Testis (tissue), 5 donors: ENCODE measurements around the gene PCDHA2. TPM values are rescaled to one million over a fixed set of nuclear protein-coding genes. Genes with fewer than 3 reads are reported as not detected.

ENCODE experiments used
- DNase-seq: peaks from one replicate; pipeline ENCODE4 v3.0.0-alpha.2; 2019
- H3K27ac ChIP-seq, 2 donors: fragments of 200-600 bp; sonication (generic); one replicate each; pipeline ENCODE4 v1.5.1; 2019
- H3K27me3 ChIP-seq: fragments of 200-600 bp; sonication (generic); one replicate; pipeline ENCODE4 v1.5.1; 2019
- H3K36me3 ChIP-seq: fragments of 200-600 bp; sonication (generic); one replicate; pipeline ENCODE4 v1.5.1; 2017; ENCODE audit warnings: low read depth; ENCODE audit errors: missing control alignments
- H3K4me1 ChIP-seq: fragments of 200-600 bp; sonication (generic); one replicate; pipeline ENCODE4 v1.5.1; 2019
- H3K4me3 ChIP-seq, 2 donors: fragments of 200-600 bp; sonication (generic); one replicate each; pipeline ENCODE4 v1.5.1; 2017 to 2019
- H3K9me3 ChIP-seq: fragments of 200-600 bp; sonication (generic); one replicate; pipeline ENCODE4 v1.5.1; 2017
- POLR2A ChIP-seq: fragments of 450-650 bp; IDR thresholded peaks from one replicate; pipeline ENCODE4 v1.6.1; 2017; ENCODE audit warnings: antibody characterized with exemption, mild to moderate bottlenecking, moderate library complexity
- WGBS, 2 donors: methylation state at CpG; one replicate each; pipeline ENCODE4 v1.1.5; 2018; 5-methylcytosine and 5-hydroxymethylcytosine counted together
- intact Hi-C: fragments of 100-400 bp; cut with DNase I; formaldehyde crosslinking; loops from one replicate; pipeline ENCODE4 v1.15.1; 2023; ENCODE audit warnings: low total_unique reads
- long read RNA-seq, 2 donors: transcript quantifications; one replicate each; lab custom pipeline, GENCODE V29; 2026
- polyA plus RNA-seq: library from polyadenylated mRNA; stranded (reverse); fragments of 350-450 nt; fragmentation: Illumina TruSeq; extraction: RNeasy Lipid Tissue Mini Kit (QIAGEN cat#74804); gene quantifications from one replicate; pipeline ENCODE4 v1.2.3, GENCODE V29; 2014; ENCODE audit warnings: low read depth, low replicate concordance; ENCODE audit not compliant: insufficient read depth
- total RNA-seq, 2 donors: library from RNA; depleted of rRNA; stranded (reverse); fragments of >200 nt; gene quantifications; one replicate each; pipeline ENCODE4 v1.2.3, GENCODE V29; 2016
- TF ChIP-seq, protein P1 (sequence below), 3 experiments: fragments of 450-650 bp in 2 of 3; fragments of 200-600 bp in 1 of 3; sonication (generic) in 1 of 3; IDR thresholded peaks; one replicate each; pipeline ENCODE4 v1.5.1; 2016 to 2019; ENCODE audit warnings: antibody characterized with exemption in 3 of 3, mild to moderate bottlenecking in 2 of 3, moderate library complexity in 1 of 3

Gene PCDHA2
- total RNA-seq, result 1 to 10 TPM; 1.0 to 1.3 TPM
- 0.57 TPM for polyA plus RNA-seq
- long read RNA-seq, donor 1, result 0 reads
- long read RNA-seq, donor 2, result 0 reads

DNA sequence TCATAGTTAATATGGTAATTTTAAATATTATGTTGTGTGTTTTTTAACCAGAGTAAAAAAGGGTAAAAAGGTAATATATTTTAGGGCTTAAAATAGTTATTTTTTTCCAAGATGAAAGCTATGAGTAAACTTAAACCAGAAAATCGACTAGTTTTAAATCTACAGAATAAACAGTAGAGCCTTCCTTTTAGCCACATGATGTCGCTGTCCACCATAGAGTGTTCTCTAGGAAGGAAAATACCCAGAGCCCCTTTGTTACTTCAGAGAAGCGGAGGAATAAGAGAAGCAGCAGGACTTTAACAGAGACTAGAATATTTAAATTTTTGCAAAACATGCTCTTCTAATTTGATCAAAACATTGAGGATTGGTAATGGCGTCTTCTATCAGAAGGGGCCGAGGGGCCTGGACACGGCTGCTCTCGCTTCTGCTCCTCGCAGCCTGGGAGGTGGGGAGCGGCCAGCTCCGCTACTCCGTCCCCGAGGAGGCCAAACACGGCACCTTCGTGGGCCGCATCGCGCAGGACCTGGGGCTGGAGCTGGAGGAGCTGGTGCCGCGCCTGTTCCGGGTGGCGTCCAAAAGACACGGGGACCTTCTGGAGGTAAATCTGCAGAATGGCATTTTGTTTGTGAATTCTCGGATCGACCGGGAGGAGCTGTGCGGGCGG lies at the start of gene PCDHA2:
Gene PCDHA2 (plus strand): TSS at position 258 of the 664 bp plus-strand sequence.
- intact Hi-C loops, result no loop called here
- WGBS, 2 donors, result 14 to 22% methylated on average over 10 to 27 of the region's 27 CpGs
- TF ChIP-seq, protein P1, sequence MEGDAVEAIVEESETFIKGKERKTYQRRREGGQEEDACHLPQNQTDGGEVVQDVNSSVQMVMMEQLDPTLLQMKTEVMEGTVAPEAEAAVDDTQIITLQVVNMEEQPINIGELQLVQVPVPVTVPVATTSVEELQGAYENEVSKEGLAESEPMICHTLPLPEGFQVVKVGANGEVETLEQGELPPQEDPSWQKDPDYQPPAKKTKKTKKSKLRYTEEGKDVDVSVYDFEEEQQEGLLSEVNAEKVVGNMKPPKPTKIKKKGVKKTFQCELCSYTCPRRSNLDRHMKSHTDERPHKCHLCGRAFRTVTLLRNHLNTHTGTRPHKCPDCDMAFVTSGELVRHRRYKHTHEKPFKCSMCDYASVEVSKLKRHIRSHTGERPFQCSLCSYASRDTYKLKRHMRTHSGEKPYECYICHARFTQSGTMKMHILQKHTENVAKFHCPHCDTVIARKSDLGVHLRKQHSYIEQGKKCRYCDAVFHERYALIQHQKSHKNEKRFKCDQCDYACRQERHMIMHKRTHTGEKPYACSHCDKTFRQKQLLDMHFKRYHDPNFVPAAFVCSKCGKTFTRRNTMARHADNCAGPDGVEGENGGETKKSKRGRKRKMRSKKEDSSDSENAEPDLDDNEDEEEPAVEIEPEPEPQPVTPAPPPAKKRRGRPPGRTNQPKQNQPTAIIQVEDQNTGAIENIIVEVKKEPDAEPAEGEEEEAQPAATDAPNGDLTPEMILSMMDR (IDR thresholded peaks at IDR 0.05), result no peak
- TF ChIP-seq POLR2A, result no peak
- Histone ChIP-seq H3K9me3 (no peaks in the 10 kb centered on the region), H3K27ac (no peak within 1 kb of the TSS), H3K27me3 (peaks cover 3% of the 10 kb centered on the region), H3K36me3 (no peaks in the 10 kb centered on the region), H3K4me3 (peak within 1 kb of the TSS in 1 of 2 donors; percentile 31), H3K4me1 (no peaks in the 10 kb centered on the region)
- DNase-seq, result no peak

- no peak overlapping the region for H3K4me3 ChIP-seq
- intact Hi-C loops, result no loop called here
- no peak for DNase-seq
- H3K9me3 ChIP-seq, result no peaks in the 10 kb centered on the region
- no peak for TF ChIP-seq POLR2A
- TF ChIP-seq, protein P1 (IDR thresholded peaks at IDR 0.05), result no peak
- 80 to 84% methylated on average over 1 to 5 of the region's 5 CpGs for WGBS, 2 donors
- no peaks in the 10 kb centered on the region for H3K36me3 ChIP-seq
- H3K27me3 ChIP-seq, result no peaks in the 10 kb centered on the region
- H3K27ac ChIP-seq, result no peak overlapping the region
- H3K4me1 ChIP-seq, result no peaks in the 10 kb centered on the region
Measured at GRCh38 chr5:140753561-140753960, 41.1 kb upstream of the PCDHA2 start.

DNA sequence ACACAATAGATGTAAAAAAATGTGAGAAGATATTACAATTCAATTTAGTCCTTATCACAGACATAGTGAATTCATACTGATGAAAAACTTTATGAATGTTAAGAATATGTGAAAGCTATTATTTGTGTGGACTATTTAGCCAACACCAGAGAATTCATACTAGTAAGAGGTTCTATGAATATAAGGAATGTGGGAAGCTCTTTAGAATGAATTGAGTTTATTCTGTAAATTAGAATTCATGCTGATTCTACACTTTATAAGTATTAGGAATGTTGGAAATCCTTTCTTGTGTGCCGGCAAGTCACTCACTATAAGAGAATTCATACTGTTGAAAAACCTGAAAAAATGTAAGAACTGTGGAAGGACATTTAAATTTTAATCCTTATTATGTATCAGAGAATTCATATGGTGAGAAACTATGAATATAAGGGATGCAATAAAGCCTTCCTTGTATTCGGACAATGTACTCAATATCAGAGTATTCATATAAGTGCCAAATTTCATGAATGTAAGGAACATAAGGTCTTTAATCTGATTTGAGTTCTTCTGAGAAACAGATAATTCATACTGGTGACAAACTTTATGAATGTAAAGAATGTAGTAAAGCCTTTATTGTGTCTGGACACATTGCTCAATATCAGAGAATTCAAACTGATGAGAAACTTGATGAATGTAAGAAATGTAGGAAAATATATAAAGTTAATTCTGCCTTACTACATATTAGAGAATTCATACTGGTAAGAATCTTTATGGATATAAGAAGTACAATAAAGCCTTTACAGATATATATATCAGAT lies 30.3 kb upstream of the PCDHA2 start:
- no peak for DNase-seq
- Histone ChIP-seq H3K27ac (no peak overlapping the region), H3K9me3 (peaks cover 5% of the 10 kb centered on the region), H3K4me3 (no peak overlapping the region), H3K27me3 (no peaks in the 10 kb centered on the region), H3K36me3 (no peaks in the 10 kb centered on the region), H3K4me1 (no peaks in the 10 kb centered on the region)
- intact Hi-C loops, result no loop called here
- 89% methylated on average over 2 of the region's 2 CpGs for WGBS, 2 donors
- TF ChIP-seq, protein P1 (IDR thresholded peaks at IDR 0.05), result no peak
- TF ChIP-seq POLR2A, result no peak

GRCh38 chr5:140767444-140767843 lies 27.2 kb upstream of the PCDHA2 start:
- no peaks in the 10 kb centered on the region for H3K4me1 ChIP-seq
- no peak overlapping the region for H3K4me3 ChIP-seq
- no peaks in the 10 kb centered on the region for H3K27me3 ChIP-seq
- 89 to 92% methylated on average over 4 of the region's 4 CpGs for WGBS, 2 donors
- no peak for DNase-seq
- no peak overlapping the region for H3K27ac ChIP-seq
- intact Hi-C loops, result no loop called here
- no peaks in the 10 kb centered on the region for H3K36me3 ChIP-seq
- H3K9me3 ChIP-seq, result peaks cover 5% of the 10 kb centered on the region
- TF ChIP-seq, protein P1 (IDR thresholded peaks at IDR 0.05), result no peak
- TF ChIP-seq POLR2A, result no peak
